Neural cell (in vitro differentiated cells): ENCODE data around the gene CDKN3.

Experiments
- EP300 ChIP-seq: fragments of 450-650 bp; conservative IDR thresholded peaks from 2 replicates; pipeline ENCODE4 v1.6.1; 2014; ENCODE audit warnings: antibody characterized with exemption, mild to moderate bottlenecking, moderate library complexity; ENCODE audit not compliant: poor library complexity, severe bottlenecking
- EZH2 ChIP-seq: fragments of 200-600, 300-800 bp; shearing (Covaris generic), sonication (generic); IDR thresholded peaks from 2 replicates; pipeline ENCODE4 v1.6.1; 2014; ENCODE audit warnings: antibody characterized with exemption, low read length, borderline replicate concordance, mild to moderate bottlenecking; ENCODE audit not compliant: insufficient read depth, poor library complexity, severe bottlenecking
- MXI1 ChIP-seq: fragments of 450-650 bp; conservative IDR thresholded peaks from 2 replicates; pipeline ENCODE4 v1.6.1; 2014; ENCODE audit warnings: antibody characterized with exemption, mild to moderate bottlenecking; ENCODE audit not compliant: poor library complexity, severe bottlenecking
- POLR2AphosphoS5 ChIP-seq: IDR thresholded peaks from 2 replicates; pipeline ENCODE4 v1.6.1; 2012
- RAD21 ChIP-seq: fragments of 450-650 bp; conservative IDR thresholded peaks from 2 replicates; pipeline ENCODE4 v1.6.1; 2014; ENCODE audit warnings: antibody characterized with exemption, mild to moderate bottlenecking, moderate library complexity
- SMC3 ChIP-seq: fragments of 450-650 bp; conservative IDR thresholded peaks from 2 replicates; pipeline ENCODE4 v1.6.1; 2014; ENCODE audit warnings: antibody characterized with exemption, mild to moderate bottlenecking, moderate library complexity; ENCODE audit not compliant: poor library complexity
- TAF1 ChIP-seq: IDR thresholded peaks from 2 replicates; pipeline ENCODE4 v1.6.1; 2012; ENCODE audit warnings: low read depth
- TF ChIP-seq, protein P1 (sequence below): fragments of 450-650 bp; IDR thresholded peaks from 2 replicates; pipeline ENCODE4 v1.5.1; 2014; ENCODE audit warnings: antibody characterized with exemption, mild to moderate bottlenecking, moderate library complexity; ENCODE audit not compliant: poor library complexity, severe bottlenecking
- TF ChIP-seq, protein P2 (sequence below): IDR thresholded peaks from 2 replicates; pipeline ENCODE4 v1.6.1; 2012; ENCODE audit warnings: borderline replicate concordance

DNA sequence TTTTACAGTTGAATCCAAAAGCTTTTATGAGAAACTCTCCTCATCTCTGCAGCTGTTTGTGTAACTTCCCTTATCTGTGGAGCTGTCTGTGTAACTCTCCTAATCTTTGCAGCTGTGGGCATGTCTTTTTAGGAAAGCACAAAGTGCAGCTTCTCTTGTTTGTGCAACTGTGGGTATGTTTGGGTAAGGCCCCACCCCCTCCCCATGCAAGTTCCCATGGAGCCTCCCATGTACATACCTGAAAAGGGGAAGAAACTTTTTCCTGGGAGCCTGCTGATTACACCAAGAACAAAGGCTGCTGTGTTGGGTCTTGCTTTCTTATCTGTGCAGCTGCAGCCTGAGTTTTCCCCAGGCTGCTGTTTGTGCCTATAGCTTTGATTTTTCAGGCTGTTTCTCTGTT lies 42.7 kb upstream of the CDKN3 start:
- no peak for TF ChIP-seq POLR2AphosphoS5
- TF ChIP-seq EZH2 = no peak
- TF ChIP-seq, protein P1, sequence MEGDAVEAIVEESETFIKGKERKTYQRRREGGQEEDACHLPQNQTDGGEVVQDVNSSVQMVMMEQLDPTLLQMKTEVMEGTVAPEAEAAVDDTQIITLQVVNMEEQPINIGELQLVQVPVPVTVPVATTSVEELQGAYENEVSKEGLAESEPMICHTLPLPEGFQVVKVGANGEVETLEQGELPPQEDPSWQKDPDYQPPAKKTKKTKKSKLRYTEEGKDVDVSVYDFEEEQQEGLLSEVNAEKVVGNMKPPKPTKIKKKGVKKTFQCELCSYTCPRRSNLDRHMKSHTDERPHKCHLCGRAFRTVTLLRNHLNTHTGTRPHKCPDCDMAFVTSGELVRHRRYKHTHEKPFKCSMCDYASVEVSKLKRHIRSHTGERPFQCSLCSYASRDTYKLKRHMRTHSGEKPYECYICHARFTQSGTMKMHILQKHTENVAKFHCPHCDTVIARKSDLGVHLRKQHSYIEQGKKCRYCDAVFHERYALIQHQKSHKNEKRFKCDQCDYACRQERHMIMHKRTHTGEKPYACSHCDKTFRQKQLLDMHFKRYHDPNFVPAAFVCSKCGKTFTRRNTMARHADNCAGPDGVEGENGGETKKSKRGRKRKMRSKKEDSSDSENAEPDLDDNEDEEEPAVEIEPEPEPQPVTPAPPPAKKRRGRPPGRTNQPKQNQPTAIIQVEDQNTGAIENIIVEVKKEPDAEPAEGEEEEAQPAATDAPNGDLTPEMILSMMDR = no peak
- TF ChIP-seq RAD21 = no peak
- no peak for TF ChIP-seq EP300
- TF ChIP-seq, protein P2, sequence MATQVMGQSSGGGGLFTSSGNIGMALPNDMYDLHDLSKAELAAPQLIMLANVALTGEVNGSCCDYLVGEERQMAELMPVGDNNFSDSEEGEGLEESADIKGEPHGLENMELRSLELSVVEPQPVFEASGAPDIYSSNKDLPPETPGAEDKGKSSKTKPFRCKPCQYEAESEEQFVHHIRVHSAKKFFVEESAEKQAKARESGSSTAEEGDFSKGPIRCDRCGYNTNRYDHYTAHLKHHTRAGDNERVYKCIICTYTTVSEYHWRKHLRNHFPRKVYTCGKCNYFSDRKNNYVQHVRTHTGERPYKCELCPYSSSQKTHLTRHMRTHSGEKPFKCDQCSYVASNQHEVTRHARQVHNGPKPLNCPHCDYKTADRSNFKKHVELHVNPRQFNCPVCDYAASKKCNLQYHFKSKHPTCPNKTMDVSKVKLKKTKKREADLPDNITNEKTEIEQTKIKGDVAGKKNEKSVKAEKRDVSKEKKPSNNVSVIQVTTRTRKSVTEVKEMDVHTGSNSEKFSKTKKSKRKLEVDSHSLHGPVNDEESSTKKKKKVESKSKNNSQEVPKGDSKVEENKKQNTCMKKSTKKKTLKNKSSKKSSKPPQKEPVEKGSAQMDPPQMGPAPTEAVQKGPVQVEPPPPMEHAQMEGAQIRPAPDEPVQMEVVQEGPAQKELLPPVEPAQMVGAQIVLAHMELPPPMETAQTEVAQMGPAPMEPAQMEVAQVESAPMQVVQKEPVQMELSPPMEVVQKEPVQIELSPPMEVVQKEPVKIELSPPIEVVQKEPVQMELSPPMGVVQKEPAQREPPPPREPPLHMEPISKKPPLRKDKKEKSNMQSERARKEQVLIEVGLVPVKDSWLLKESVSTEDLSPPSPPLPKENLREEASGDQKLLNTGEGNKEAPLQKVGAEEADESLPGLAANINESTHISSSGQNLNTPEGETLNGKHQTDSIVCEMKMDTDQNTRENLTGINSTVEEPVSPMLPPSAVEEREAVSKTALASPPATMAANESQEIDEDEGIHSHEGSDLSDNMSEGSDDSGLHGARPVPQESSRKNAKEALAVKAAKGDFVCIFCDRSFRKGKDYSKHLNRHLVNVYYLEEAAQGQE = no peak
- no peak for TF ChIP-seq TAF1
- TF ChIP-seq MXI1 = no peak
- no peak for TF ChIP-seq SMC3
